A549 (cell line): ENCODE data around the gene TNFAIP3.
"Not testable (repeated sequence)": the region's sequence is repeated elsewhere in the genome, so short reads cannot be mapped to it uniquely, and the experiment has no call there.

Source experiments
- CBX8 ChIP-seq: fragments of 200-600 bp; sonication (generic); IDR thresholded peaks from 2 replicates; pipeline ENCODE4 v1.6.1; 2016
- FOSL2 ChIP-seq, 2 experiments: fragments of 450-650 bp in 1 of 2; fragments of >200 bp in 1 of 2; sonication (Bioruptor Twin) in 1 of 2; formaldehyde crosslinking; IDR thresholded peaks; 2 replicates each; pipeline versions ENCODE4 v1.5.0 to v1.6.1; 2016 to 2020; ENCODE audit warnings: mild to moderate bottlenecking in 1 of 2, moderate library complexity in 1 of 2
- MYC ChIP-seq: IDR thresholded peaks from 2 replicates; pipeline ENCODE4 v1.6.1; 2012; ENCODE audit warnings: mild to moderate bottlenecking, inconsistent platforms, low read length, improper control_type of control experiment, borderline replicate concordance
- POLR2A ChIP-seq: IDR thresholded peaks from 2 replicates; pipeline ENCODE4 v1.6.1; 2012; ENCODE audit warnings: mild to moderate bottlenecking, low read length
- TF ChIP-seq, protein P1 (sequence below): fragments of >200 bp; sonication (Bioruptor Twin); formaldehyde crosslinking; IDR thresholded peaks from 3 replicates; pipeline ENCODE4 v1.5.1; 2016

DNA sequence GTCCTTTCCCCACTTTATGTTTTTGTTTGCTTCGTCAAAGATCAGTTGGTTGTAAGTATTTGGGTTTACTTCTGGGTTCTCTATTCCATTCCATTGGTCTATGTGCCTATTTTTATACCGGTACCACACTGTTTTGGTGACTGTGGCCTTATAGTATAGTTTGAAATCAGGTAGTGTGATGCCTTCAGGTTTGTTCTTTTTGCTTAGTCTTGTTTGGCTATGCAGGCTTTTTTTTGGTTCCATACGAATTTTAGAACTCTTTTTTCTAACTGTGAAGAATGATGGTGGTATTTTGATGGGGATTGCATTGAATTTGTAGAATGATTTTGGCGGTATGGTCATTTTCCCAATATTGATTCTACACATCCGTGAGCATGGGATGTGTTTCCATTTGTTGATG, 28.5 kb upstream of the TNFAIP3 start:
- TF ChIP-seq, protein P1, sequence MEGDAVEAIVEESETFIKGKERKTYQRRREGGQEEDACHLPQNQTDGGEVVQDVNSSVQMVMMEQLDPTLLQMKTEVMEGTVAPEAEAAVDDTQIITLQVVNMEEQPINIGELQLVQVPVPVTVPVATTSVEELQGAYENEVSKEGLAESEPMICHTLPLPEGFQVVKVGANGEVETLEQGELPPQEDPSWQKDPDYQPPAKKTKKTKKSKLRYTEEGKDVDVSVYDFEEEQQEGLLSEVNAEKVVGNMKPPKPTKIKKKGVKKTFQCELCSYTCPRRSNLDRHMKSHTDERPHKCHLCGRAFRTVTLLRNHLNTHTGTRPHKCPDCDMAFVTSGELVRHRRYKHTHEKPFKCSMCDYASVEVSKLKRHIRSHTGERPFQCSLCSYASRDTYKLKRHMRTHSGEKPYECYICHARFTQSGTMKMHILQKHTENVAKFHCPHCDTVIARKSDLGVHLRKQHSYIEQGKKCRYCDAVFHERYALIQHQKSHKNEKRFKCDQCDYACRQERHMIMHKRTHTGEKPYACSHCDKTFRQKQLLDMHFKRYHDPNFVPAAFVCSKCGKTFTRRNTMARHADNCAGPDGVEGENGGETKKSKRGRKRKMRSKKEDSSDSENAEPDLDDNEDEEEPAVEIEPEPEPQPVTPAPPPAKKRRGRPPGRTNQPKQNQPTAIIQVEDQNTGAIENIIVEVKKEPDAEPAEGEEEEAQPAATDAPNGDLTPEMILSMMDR = not testable (repeated sequence)
- TF ChIP-seq MYC; POLR2A; CBX8; FOSL2 (IDR thresholded peaks at IDR 0.05); FOSL2 (CRISPR knock-in tag; IDR thresholded peaks at IDR 0.05): not testable (repeated sequence)
